ENCODE data around the gene RHOXF1. TPM values are rescaled to one million over a fixed set of nuclear protein-coding genes. Genes with fewer than 3 reads are reported as not detected.
"Not testable (repeated sequence)": the region's sequence is repeated elsewhere in the genome, so short reads cannot be mapped to it uniquely, and the experiment has no call there.

Gene RHOXF1
- total RNA-seq, 2 donors from 2014 or later: not detected

GRCh38 chrX:120087289-120088017, 28.3 kb downstream of the RHOXF1 start:
- no peak overlapping the region for H3K27ac ChIP-seq
- H3K9me3 ChIP-seq: no peaks in the 10 kb centered on the region
- no peaks in the 10 kb centered on the region for H3K36me3 ChIP-seq
- H3K4me1 ChIP-seq: no peaks in the 10 kb centered on the region
- H3K4me3 ChIP-seq: no peak overlapping the region
- no peaks in the 10 kb centered on the region for H3K27me3 ChIP-seq
- no peak for DNase-seq (ENCODE audit: low spot score)
- no peak for TF ChIP-seq CTCF (IDR thresholded peaks at IDR 0.05)

GRCh38 chrX:120085553-120086185, 30.0 kb downstream of the RHOXF1 start:
- H3K27me3 ChIP-seq; DNase-seq (ENCODE audit: low spot score); H3K36me3 ChIP-seq; H3K9me3 ChIP-seq; H3K27ac ChIP-seq; H3K4me1 ChIP-seq; H3K4me3 ChIP-seq: not testable (repeated sequence)

GRCh38 chrX:120077590-120077989, 38.1 kb downstream of the RHOXF1 start, which contains the start of gene RHOXF2B:
TSS of gene RHOXF2B (minus strand) at chrX:120077690. CDS start at chrX:120077552, 138 bp downstream.
- H3K36me3 ChIP-seq; H3K4me3 ChIP-seq; H3K27me3 ChIP-seq; DNase-seq (ENCODE audit: low spot score); H3K27ac ChIP-seq; H3K9me3 ChIP-seq; H3K4me1 ChIP-seq: not testable (repeated sequence)

GRCh38 chrX:120066169-120066568, 49.5 kb downstream of the RHOXF1 start:
- DNase-seq (ENCODE audit: low spot score): peak; percentile 52

More at GRCh38 chrX:120066169-120066568, 49.5 kb downstream of the RHOXF1 start:
- not testable (repeated sequence) for H3K4me3 ChIP-seq, H3K36me3 ChIP-seq, H3K27me3 ChIP-seq, H3K4me1 ChIP-seq, H3K27ac ChIP-seq, H3K9me3 ChIP-seq

Other genes with a start within 250 kb of the RHOXF1 start
- gene RNF113A, start 244.2 kb downstream of the RHOXF1 start, total RNA-seq: 10 to 100 TPM in 1 of 2 donors, 1 to 10 TPM in 1; 9.8 to 10.6 TPM
- 100 to 1,000 TPM; 202 to 222 TPM for gene NDUFA1, start 244.1 kb downstream of the RHOXF1 start, total RNA-seq
- not detected for gene AKAP14, start 220.0 kb downstream of the RHOXF1 start, total RNA-seq
- 1 to 10 TPM; 3.5 to 5.3 TPM for gene NKAP, start 172.2 kb downstream of the RHOXF1 start, total RNA-seq
- not detected for gene RHOXF2B, start 38.2 kb downstream of the RHOXF1 start, total RNA-seq
- gene RHOXF2, start 42.7 kb upstream of the RHOXF1 start, total RNA-seq: not detected
- gene ZBTB33, start 134.9 kb upstream of the RHOXF1 start, total RNA-seq: 1 to 10 TPM; 6.0 to 6.3 TPM
- gene TMEM255A, start 195.5 kb upstream of the RHOXF1 start, total RNA-seq: under 1 TPM; 0.70 to 0.79 TPM
- gene ATP1B4, start 246.2 kb upstream of the RHOXF1 start, total RNA-seq: 1 to 10 TPM in 1 of 2 donors, under 1 TPM in 1; 0.90 to 1.4 TPM

Measured in right atrium auricular region (tissue), 2 donors.